ENCODE measurements around the gene HIVEP3. TPM values are rescaled to one million over a fixed set of nuclear protein-coding genes. Genes with fewer than 3 reads are reported as not detected.

Gene HIVEP3
- total RNA-seq, 1 donor from 2014 or later = 11.6 TPM

DNA sequence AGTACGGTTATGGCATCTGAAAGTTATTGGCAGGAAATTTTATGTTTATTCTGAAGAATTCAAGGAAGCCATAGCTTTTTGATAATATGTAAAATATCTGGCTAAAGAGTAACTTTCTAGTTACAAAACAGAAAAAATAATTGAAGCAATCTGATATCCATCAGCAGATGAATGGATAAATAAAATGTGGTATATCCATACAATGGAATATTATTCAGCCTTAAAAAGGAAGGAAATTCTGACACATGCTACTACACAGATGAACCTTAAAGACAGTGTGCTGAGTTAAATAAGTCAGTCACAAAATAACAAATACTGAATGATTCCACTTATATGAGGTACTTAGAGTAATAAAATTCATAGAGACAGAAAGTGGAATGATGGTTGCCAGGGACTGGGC, 25.0 kb upstream of the HIVEP3 start:
- H3K27ac ChIP-seq = no peak overlapping the region
- TF ChIP-seq, protein P1, sequence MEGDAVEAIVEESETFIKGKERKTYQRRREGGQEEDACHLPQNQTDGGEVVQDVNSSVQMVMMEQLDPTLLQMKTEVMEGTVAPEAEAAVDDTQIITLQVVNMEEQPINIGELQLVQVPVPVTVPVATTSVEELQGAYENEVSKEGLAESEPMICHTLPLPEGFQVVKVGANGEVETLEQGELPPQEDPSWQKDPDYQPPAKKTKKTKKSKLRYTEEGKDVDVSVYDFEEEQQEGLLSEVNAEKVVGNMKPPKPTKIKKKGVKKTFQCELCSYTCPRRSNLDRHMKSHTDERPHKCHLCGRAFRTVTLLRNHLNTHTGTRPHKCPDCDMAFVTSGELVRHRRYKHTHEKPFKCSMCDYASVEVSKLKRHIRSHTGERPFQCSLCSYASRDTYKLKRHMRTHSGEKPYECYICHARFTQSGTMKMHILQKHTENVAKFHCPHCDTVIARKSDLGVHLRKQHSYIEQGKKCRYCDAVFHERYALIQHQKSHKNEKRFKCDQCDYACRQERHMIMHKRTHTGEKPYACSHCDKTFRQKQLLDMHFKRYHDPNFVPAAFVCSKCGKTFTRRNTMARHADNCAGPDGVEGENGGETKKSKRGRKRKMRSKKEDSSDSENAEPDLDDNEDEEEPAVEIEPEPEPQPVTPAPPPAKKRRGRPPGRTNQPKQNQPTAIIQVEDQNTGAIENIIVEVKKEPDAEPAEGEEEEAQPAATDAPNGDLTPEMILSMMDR (IDR thresholded peaks at IDR 0.05) = no peak
- H3K4me3 ChIP-seq = no peak overlapping the region
- peaks cover 6% of the 10 kb centered on the region for H3K9me3 ChIP-seq
- no peak for DNase-seq
- intact Hi-C loops (cut with DNase I) = no loop called here
- no peaks in the 10 kb centered on the region for H3K27me3 ChIP-seq (ENCODE audit: low read depth)
- no peaks in the 10 kb centered on the region for H3K4me1 ChIP-seq
- no peak for ATAC-seq
- H3K36me3 ChIP-seq = no peaks in the 10 kb centered on the region

DNA sequence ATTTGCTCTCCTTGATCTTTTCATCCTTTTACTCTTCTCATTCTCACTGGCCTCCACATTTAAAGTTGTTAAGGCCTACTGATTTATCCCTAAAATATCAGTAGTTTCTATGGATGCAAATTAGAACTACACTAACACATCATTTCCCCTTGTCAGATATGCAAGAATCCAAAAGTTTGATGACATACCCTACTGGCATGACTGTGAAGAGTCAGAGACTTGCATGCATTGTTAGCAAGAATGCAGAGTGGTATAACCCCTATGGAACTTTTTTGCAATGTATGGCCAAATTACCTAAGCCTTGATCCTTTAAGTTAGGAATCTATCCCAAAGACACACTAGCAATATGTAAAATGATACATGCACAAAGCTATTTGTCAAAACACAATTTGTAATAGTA, 23.6 kb upstream of the HIVEP3 start:
- no peak overlapping the region for H3K27ac ChIP-seq
- no peak for ATAC-seq
- TF ChIP-seq, protein P1 (IDR thresholded peaks at IDR 0.05) = no peak

DNA sequence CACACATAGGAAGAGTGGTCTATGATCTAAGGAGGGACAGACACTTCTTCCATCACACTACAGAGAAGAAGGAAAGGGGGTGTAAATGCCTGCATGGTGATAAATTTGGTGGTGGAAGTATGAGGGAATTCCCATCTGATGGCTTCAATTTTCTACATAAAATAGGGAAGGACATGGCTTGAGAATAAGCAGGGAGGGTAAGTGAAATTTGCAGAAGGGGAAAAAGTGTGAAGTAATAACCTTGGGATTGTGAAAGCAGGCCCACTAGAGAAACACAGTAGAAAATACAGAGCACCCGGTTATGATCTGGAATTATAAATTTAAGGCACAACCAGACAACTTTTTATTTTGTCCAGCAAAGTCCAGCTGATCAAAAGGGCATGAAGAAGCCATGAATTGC, 22.7 kb upstream of the HIVEP3 start:
- no peak for ATAC-seq
- intact Hi-C loops (cut with DNase I) = no loop called here
- no peak for DNase-seq

More for the DNA sequence above, 23.6 kb upstream of the HIVEP3 start:
- H3K36me3 ChIP-seq = no peaks in the 10 kb centered on the region
- no peak for DNase-seq
- intact Hi-C loops (cut with DNase I) = no loop called here
- no peaks in the 10 kb centered on the region for H3K27me3 ChIP-seq (ENCODE audit: low read depth)
- peaks cover 6% of the 10 kb centered on the region for H3K9me3 ChIP-seq
- H3K4me3 ChIP-seq = no peak overlapping the region
- H3K4me1 ChIP-seq = no peaks in the 10 kb centered on the region

DNA sequence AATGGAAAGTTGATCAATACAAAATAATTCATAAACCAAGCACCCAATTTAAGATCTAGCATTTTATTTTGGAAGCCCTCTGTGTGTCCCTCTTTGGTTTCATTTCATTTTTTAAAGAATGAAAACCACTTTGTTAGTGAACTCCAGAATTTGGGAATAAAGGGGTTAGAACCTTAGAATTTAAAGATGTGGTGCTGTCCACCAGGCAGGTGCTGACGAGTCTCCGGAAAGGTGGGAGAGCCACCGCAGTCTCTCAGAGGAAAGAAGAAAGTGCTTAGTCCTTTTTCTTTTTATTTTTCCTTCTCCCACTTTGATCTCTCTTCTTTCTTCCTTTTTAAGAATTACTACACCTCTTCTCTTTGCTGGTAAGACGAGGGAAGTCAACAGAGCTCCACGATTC, 20.5 kb upstream of the HIVEP3 start:
- DNase-seq = no peak
- H3K9me3 ChIP-seq = peaks cover 6% of the 10 kb centered on the region
- intact Hi-C loops (cut with DNase I) = no loop called here
- TF ChIP-seq, protein P1 (IDR thresholded peaks at IDR 0.05) = no peak
- H3K36me3 ChIP-seq = no peaks in the 10 kb centered on the region
- H3K27me3 ChIP-seq (ENCODE audit: low read depth) = no peaks in the 10 kb centered on the region
- no peak for ATAC-seq
- no peaks in the 10 kb centered on the region for H3K4me1 ChIP-seq
- H3K27ac ChIP-seq = no peak overlapping the region
- no peak overlapping the region for H3K4me3 ChIP-seq

More for the DNA sequence above, 22.7 kb upstream of the HIVEP3 start:
- TF ChIP-seq, protein P1 (IDR thresholded peaks at IDR 0.05) = no peak
- no peak overlapping the region for H3K27ac ChIP-seq
- H3K36me3 ChIP-seq = no peaks in the 10 kb centered on the region
- H3K4me1 ChIP-seq = no peaks in the 10 kb centered on the region
- peaks cover 6% of the 10 kb centered on the region for H3K9me3 ChIP-seq
- no peak overlapping the region for H3K4me3 ChIP-seq
- no peaks in the 10 kb centered on the region for H3K27me3 ChIP-seq (ENCODE audit: low read depth)

DNA sequence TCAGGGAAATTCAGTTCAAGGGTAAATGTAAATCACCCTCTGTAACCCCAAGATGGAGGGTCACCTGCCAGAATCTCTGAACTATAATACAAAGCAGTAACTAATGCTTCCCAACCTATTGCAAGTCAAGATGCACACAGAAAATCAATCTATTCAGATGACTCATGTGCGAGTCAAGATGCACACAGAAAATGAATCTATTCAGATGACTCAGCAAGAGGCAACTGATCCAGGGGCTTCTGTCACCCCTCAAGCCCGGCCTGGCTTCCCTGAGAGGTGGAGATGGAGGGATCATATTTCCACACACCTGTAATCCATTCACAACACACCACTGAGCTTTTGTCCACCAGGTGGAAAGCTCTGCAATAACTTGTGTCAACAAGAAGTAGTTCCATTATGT, 17.4 kb upstream of the HIVEP3 start:
- Histone ChIP-seq H3K36me3 (no peaks in the 10 kb centered on the region), H3K9me3 (no peaks in the 10 kb centered on the region), H3K4me3 (no peak overlapping the region), H3K27me3 (ENCODE audit: low read depth) (no peaks in the 10 kb centered on the region), H3K27ac (no peak overlapping the region), H3K4me1 (no peaks in the 10 kb centered on the region)
- DNase-seq = no peak
- TF ChIP-seq, protein P1 (IDR thresholded peaks at IDR 0.05) = no peak
- intact Hi-C loops (cut with DNase I) = no loop called here
- ATAC-seq = no peak

DNA sequence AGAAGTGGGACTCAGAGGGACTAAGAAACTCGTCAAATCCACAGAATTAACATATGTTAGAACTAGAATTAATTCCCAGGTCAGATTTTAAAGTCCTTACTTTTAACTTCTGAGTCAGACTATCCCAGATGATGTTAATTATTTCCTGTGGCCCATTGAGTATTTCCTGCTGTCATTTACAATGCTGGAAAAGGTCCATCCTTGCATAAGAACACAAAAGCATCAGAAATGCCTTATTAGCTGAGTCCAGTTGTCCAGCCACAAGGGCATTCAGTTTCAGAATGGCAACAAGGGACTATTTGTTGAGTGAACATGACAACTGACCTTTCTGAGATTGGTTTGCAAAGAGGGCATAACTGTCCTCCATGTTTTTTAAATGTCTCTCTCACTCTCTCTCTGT, 16.5 kb upstream of the HIVEP3 start:
- DNase-seq = no peak
- Histone ChIP-seq H3K27ac (no peak overlapping the region), H3K27me3 (ENCODE audit: low read depth) (no peaks in the 10 kb centered on the region), H3K9me3 (no peaks in the 10 kb centered on the region), H3K4me1 (no peaks in the 10 kb centered on the region), H3K4me3 (no peak overlapping the region), H3K36me3 (no peaks in the 10 kb centered on the region)
- ATAC-seq = no peak
- intact Hi-C loops (cut with DNase I) = no loop called here
- TF ChIP-seq, protein P1 (IDR thresholded peaks at IDR 0.05) = no peak
